Measurements from ENCODE around the gene CDKN2A.

The CDKN2A gene

DNA sequence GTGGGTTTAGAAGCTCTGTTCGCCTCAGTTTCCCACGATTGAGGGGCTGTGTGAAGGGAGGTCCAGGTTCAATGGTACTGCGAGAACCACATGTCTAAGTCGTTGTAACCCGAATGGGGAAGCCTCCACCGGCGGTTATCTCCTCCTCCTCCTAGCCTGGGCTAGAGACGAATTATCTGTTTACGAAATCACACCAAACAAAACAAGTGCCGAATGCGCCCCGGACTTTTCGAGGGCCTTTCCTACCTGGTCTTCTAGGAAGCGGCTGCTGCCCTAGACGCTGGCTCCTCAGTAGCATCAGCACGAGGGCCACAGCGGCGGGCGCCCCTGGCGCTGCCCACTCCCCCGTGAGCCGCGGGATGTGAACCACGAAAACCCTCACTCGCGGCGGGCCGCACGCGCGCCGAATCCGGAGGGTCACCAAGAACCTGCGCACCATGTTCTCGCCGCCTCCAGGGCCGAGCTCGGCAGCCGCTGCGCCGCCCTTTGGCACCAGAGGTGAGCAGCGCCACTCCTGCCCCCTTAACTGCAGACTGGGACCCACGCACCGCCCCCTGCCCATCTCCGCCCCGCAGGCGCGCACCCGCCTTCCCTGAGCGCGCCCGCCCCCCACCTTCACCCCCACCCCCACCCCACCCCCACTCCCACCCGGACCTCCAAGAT, at the start of gene CDKN2A:
Gene CDKN2A (minus strand): TSS at position 500 of the 663 bp plus-strand sequence.
- DNase-seq (ENCODE audit: low read depth, low spot score), result no peak

DNA sequence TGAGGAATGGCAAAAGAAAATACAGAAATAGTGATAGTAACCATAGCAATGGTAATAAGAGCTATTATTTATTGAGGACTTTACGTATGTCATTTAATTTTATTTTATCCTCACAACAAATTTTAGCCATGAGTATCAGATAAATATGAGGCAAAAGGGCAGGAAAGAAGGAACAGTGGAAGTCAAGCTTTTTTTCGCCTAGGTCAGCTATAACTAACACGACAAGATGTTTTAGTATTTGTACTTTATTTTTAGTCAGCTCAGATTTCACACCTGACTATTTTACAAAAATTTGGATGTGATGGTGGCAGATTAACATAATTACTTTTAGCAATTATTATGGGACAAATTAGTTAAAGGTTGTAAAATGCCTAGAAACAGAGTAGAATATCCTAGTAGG, 49.7 kb upstream of the CDKN2A start:
- no peak for DNase-seq (ENCODE audit: low read depth, low spot score)

DNA sequence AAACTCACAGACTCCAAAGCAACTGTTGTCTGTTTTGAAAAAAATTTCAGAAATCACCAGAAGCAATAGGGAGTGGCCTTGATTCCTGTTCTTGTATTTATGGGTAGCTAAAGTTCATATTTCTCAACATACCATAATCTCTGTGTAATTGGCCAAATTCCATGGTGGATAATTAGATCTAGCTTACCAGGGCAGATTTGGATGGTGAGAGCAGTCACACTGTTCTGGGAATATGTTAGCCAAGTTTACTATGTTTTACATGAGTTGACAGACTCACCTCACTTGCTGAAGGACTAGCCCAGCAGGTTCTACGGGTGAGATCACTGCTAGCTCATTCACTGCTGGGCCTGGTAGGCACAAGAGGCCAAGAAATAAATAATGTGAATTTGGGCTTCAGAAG, 47.6 kb upstream of the CDKN2A start:
- DNase-seq (ENCODE audit: low read depth, low spot score), result no peak

DNA sequence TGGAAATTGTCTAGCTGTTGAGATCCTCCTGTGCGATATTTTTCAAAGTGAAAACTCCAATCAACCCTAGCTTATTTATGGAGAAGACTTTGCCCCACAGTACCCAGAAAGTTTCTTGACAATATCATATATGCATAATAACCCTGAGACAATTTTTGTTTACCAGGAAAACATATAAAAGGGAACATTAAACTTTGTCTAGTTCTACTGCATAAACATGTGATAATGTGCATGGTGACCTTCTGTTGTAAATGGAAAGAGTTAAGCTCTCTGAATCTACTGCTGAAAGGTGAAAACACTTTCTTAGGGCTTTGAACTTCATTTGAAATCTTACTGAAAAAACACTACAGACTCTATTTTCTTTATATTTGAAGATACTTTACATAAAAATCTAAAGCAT, 47.2 kb upstream of the CDKN2A start:
- no peak for DNase-seq (ENCODE audit: low read depth, low spot score)

DNA sequence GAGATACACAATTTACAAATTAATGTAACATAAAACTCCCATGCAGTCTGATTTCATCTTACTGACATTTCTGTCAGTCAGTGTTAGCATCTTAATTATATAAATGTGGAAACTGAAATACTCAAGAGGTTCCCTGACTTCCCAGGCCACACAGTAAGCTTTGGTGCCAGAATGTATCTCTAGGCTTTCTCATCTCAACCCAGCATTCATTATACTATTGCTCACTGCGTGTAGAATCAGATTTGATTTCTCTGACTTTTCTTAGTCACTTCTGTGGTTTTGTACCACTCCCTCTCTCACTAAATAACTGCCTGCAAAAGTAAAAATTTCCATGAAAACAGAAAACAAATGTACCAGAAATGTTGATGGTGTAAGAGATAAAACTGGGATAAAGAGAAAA, 46.6 kb upstream of the CDKN2A start:
- DNase-seq (ENCODE audit: low read depth, low spot score), result no peak

DNA sequence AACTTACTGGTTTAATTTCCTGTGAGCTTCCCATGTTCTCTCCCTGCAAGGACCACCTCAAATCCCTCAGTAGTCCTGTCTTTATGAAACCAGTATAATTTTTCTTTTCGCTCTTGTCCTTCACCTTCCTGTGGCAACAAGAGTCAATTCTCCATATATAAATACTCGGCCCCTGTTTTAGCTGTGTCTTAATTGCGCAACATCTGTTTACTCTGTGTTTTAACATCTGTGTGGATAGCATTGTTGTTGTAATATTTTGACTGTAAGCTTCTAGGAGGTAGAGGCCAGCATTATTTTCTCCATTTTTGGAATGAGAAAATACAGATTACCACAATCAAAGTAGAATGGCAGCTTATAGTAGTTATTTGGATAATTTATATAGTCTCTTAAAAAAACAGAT, 45.1 kb upstream of the CDKN2A start:
- DNase-seq (ENCODE audit: low read depth, low spot score), result no peak

DNA sequence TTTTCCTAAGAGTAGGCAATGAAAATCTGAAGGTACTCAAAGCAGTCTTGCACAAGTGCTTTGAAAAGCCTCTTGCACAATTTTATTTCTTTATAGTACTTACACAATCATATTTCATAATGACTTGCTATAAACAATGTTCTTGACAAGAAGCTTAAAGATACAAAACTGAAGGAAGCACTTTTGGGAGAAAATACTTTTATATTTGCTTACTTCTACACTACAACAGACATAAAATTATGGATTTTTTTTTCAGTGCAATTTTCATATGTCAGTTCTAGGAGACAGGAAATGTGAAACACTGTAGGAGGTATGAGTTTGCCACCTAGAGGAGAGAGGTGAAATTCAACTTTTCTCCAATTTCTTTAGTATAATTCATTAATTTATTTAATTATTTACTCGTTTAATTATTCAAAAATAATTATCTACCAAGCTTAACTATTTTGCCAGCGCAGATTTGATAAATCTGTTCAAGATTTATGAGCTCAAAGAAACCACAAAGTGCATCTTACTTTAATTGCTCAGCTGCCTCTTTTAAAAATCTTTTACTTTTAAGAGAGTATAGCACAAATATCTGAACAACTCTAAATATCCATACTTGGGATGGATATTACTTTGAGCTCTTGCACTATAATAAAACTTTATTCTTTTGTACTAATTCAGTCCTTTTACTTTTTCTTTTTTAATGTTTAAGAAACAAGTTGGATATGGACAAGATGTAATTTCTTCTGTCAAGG, 43.9 kb upstream of the CDKN2A start:
- DNase-seq (ENCODE audit: low read depth, low spot score), result no peak

DNA sequence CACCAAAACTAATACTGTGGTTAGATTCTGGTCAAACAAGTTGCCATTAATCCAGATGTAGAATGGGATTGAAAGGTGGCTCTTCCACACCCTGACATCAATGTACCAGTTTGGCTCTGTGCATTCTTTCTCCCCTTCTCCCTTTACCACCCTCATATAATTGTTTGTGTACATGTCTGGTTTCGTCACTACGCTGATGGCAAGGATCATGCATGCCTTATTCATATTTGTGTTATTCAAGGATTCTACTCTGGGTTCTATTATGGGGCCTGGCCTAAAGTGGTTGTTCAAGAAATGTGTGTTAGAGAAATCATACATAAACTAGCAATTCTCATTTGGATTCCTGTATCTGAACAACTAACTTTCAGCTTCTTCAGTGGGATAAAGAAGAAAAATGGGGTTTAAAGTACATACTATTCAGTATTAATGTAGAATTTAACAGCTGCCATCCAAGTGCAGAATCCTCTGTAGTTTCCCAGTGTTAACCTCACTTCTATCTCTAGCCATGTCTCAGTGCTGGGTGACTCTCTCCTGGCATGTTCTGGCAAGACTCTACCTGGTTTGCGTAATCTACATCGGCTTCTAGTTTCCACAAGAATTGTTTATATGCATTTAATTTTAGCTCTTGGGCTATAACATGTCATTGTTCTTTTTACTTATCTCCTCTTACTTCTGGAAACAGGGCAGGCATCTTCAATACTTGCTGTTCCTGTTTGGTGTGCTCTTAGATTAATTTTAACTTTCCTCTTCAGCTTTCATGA, 42.9 kb upstream of the CDKN2A start:
- no peak for DNase-seq (ENCODE audit: low read depth, low spot score)

DNA sequence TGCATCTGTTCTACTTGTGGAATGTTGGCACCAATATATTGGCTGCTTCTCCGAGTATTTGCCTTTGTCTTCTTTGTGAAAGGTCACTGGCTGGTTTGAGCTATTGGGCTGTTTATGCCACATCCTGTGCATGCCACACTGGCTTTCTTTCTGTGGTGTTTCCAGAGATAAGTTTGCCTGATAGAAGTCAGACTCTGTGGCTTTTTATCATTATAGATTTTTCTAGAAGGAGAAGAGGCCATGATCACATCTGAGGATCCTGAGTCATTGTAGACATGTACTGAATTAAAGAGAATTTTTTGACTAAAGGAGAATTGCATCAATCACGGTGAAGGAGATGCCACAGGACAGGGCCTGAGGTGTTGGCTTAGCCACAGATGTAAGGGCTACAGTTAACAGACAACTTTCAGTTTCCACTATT, 41.4 kb upstream of the CDKN2A start:
- DNase-seq (ENCODE audit: low read depth, low spot score), result no peak

DNA sequence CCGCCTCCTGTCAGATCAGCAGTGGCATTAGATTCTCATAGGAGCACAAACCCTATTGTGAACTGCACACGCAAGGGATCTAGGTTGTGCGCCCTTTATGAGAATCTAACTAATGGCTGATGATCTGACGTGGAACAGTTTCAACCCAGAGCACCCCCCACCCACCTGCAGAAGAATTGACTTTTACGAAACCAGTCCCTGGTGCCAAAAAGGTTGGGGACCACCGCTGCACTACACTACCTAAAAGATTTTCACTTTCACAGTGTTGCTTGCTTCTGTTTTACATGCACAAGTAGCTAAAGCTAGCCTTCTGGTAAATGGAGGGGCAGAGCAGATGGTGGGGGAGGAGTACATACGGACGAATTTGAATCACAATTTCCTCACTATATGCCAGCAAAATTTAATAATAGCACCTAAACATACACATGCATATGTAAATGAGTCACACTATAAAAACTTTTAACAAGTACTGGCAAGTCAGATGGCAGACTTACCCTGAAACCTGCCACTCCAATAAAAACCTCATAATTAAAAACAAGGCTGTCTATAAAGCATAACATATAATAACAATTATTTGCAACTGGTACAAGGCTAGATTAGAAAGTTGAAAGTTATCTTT, 38.9 kb upstream of the CDKN2A start:
- DNase-seq (ENCODE audit: low read depth, low spot score), result no peak

DNA sequence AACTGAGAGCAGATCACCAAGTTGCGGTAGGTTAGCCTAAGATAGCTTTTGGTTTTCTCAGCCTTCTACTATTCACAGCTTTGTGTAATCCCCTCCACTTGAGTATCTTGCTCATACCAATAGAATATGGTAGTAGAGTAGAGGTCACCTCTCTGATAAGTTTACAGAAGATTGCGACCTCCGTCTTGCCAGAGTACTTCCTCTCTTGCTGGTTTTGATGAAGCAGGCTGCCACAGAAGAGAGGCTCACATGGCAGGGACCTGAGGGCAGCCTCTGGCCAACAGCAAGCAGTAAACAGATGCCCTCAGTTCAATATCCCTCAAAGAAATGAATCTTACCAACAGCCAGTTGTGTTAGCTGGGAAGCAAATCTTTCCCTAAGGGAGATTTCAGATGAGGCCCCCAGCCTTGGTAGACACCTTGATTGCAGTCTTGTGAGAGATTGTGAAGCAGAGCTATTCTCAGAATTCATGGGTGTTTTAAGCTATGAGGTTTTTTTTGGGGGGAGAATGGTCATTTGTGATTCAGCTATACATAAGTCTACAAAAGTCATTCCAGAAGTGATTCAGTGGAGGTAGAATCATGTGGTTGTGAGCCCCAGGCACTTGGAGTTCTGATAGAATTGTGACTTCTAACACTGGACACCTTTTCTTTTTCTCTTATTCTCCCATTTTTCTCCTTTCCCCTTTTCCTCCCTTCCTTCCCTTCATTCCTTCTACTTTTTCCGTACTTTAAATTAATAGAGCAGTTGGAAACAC, 37.6 kb upstream of the CDKN2A start:
- no peak for DNase-seq (ENCODE audit: low read depth, low spot score)

DNA sequence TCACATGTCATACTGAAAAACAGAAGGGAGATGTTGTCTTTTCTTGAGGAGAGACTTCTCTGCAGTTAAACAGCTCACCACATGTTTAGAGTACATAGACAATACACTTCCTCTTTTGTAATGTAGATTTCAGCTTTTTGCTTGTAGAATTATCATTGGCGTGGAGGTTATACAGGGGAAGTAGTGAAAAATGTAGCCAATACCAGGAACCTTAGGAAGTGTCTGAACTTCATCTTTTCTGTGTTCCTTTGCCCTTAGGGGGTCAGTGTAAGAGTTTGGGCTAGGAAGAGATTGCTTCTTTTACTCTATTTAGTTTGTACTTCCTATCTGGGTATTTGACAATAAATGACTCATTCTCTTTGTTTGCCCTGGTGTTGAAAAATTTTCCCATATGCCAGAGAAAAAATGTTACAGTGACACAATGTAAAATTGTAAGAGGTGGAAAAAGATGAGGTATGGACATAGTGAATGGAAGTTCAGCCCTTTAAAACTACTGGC, 36.0 kb upstream of the CDKN2A start:
- no peak for DNase-seq (ENCODE audit: low read depth, low spot score)

DNA sequence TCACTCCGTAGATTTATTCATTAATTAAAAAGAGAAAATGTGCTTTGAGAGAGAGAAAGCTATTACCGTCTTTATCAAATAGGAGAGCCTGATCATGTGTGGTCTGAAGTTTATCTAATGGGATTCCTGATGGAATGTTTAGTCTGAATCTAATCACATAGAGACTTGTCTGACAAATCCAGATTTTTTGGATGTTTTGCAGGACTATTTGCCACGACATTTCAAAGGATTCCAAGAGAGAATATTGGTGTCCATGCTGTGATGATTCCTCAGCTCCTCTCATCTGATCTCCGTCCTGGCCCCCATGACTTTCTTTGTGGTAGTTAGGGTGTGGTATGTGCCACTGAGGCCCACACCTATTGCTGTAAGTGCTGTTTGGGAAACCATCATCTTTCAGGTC, 35.0 kb upstream of the CDKN2A start:
- DNase-seq (ENCODE audit: low read depth, low spot score), result no peak

DNA sequence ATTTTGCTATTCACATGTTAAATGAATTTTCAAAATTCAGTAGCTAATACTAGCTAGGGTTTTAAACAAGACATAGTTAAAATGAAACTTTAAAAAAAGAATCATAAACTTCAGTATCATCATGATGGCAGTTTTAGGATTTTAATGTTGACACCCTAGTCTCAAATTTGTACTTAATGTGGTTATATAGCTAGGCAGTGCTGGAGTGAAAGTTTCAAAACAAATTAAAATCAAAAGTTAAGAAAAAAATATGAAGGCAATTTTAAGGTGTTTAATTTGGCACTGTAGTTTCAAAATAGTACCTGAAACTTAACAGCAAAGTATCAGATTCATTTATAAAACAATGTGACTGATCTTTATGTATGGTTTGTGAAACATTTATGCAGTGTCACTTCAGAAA, 34.2 kb upstream of the CDKN2A start:
- no peak for DNase-seq (ENCODE audit: low read depth, low spot score)

DNA sequence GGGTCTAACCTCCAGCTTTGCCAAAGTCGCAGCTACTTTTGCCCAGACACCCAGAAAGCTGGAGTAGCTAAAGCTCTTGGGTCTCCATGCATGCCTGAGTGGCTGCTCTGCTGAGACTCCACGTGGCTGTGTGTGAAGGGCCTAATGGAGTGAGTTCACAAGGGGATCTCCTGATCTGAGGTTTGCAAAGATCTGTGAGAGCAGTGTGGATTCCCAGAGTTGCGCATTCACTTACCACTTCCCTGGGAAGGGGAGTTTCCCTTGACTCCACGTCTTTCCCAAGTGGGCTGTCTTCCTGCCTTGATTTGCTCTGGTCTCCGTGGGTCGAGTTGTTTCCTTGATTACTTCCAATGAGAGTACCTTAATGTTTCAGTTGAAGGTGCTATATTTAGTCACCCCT, 32.5 kb upstream of the CDKN2A start:
- DNase-seq (ENCODE audit: low read depth, low spot score), result no peak

DNA sequence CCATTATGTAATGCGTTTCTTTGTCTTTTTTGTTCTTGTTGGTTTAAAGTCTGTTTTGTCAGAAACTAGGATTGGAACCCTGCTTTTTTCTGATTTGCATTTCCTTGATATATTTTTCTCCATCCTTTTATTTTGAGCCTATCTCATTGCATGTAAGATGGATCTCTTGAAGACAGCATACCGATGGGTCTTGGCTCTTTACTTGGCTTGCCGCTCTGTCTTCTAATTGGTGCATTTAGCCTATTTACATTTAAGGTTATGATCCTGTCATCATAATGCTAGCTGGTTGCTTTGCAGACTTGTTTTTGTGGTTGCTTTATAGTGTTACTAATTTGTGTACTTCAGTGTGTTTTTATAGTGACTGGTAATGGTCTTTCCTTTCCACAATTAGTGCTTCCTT, 28.2 kb upstream of the CDKN2A start:
- DNase-seq (ENCODE audit: low read depth, low spot score), result no peak

DNA sequence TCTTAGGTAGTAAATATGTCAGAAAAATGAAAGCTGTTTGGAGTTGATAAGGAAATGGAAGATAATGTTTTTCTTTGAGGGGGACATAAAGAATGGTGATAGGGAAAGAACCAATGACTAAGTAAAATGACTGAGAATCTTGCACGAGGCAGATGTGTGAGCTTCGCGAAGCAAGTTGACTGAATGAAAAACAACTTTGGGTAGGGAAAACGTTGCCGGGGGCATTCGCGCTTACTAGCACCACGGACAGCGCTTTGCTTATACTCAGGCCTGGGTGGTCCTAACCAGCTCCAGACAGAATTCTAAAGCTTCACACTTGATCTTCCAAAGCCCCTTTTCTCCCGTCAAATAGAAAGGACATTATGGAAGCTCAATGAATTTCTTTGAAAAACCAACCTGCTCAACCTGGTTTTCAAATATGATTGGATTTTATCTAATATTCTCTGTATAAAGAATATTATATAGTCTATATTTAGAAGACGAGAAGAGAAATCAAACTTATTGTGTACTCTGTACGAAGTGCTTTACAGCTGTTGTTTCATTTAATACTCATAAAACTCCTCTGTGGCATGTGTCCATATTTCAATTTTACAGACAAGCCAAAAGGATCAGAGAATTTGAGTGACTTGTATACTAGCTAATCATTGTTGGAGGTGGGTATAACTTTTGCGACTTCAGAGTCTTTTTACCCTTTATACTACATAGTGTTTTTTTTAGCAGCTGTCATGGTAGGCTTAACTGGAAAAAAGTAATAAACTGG, 16.9 kb upstream of the CDKN2A start:
- no peak for DNase-seq (ENCODE audit: low read depth, low spot score)

DNA sequence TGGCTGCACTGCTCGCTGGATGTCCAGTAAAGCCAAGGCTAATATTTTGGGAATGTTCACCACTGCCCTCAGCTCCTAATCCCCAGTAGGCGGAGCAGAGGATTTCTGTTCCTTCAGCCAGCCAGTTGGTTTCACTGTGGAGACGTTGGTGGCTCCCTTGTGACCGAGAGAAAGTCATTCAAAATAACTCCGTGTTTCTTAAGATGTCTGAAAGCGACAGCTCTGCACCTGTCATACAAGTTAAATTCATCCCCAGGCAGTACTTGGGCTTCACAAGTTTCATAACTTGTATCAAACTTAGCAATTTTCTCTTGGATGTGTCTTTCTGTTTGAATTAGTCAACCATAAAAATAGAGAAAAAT, 15.3 kb upstream of the CDKN2A start:
- no peak for DNase-seq (ENCODE audit: low read depth, low spot score)

DNA sequence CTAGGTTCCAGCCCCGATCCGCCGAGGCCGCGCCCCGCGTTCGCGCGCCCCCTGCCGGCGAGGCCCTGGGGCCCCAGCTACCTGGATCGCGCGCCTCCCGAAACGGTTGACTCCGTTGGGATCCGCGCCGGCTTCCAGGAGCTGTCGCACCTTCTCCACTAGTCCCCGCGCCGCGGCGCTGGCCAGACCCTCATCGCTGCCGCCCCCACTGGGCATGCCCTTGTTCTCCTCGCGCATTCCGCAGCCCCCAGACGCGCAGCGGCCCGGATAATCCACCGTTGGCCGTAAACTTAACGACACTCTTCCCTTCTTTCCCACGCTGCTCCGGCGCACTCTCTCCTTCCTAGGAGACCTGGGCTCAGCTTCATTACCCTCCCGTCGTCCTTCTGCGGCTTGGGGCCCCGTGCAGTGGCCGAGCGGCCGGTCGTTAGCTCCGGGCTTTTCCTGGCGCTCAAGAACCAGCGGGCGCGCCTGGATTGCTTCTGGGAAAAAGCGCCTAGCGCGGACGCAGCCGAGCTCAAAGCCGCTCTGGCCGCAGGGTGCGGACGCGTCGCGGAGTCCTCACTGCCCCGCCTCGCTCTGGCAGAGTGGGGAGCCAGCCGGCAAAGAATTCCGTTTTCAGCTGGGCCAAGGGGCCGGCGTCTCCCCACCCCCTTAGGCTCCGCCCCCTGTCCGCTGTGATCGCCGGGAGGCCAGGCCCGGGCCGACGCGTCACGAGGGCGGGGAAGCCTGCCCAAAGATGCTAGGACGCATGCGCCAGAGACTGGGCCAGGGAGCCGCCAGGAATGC, 14.7 kb upstream of the CDKN2A start, which contains the start of gene CDKN2B:
Gene CDKN2B (minus strand): TSS at position 589 of the 789 bp plus-strand sequence. CDS start 352 bp downstream, at position 237.
- DNase-seq (ENCODE audit: low read depth, low spot score), result no peak

DNA sequence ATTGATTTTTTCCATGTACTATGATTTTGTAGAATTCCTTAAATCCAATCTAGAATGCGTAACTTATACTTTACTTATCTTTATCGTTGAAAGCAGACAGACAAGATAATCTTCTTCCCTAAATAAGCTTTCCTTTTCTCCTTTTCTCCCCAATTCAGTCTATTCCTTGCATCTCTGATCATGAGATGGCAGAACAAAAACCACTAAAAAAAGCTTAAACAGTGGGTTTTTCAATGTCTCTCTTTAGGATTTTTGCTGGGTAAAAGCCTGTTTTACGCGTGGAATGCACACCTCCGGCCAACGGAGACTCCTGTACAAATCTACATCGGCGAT, 14.2 kb upstream of the CDKN2A start:
- no peak for DNase-seq (ENCODE audit: low read depth, low spot score)

All from activated naive CD8-positive, alpha-beta T cell treated with anti-CD3 and anti-CD28 coated beads, Interleukin-2, amount 50 U/mL, for 16 hours (primary cell).